GM13976 (cell line): ENCODE results near the gene ALDH1L1.

ENCODE experiments used
- DNase-seq: peaks from one replicate; pipeline ENCODE4 v3.0.0; 2012; ENCODE audit warnings: low spot score
- CTCF ChIP-seq: IDR thresholded peaks from 2 replicates; pipeline ENCODE4 v1.5.1; 2012; ENCODE audit warnings: borderline replicate concordance, mild to moderate bottlenecking; ENCODE audit not compliant: insufficient read depth; ENCODE audit errors: extremely low read depth, missing control alignments, control extremely low read depth
- in situ Hi-C: fragments of 300-500 bp; cut with MboI; formaldehyde crosslinking; loops from one replicate; pipeline ENCODE4 v1.12.0; 2022; ENCODE audit warnings: low sequenced_read_pairs, mixed read lengths, inconsistent platforms; ENCODE audit not compliant: unreplicated experiment

ALDH1L1 gene

GRCh38 chr3:126166009-126166408, 14.4 kb downstream of the ALDH1L1 start:
- DNase-seq: no peak
- in situ Hi-C loops: no loop called here
- TF ChIP-seq CTCF: no peak

- in situ Hi-C loops: no loop called here
- no peak for TF ChIP-seq CTCF
- DNase-seq: no peak
These were observed 19.1 kb downstream of the ALDH1L1 start for GRCh38 chr3:126161309-126161708.

- in situ Hi-C loops: no loop called here
- no peak for TF ChIP-seq CTCF
- DNase-seq: no peak
These were observed 19.9 kb downstream of the ALDH1L1 start for GRCh38 chr3:126160243-126161210.

GRCh38 chr3:126159476-126159875, 20.9 kb downstream of the ALDH1L1 start:
- in situ Hi-C loops: no loop called here
- no peak for TF ChIP-seq CTCF
- no peak for DNase-seq

- no peak for DNase-seq
- in situ Hi-C loops: no loop called here
- no peak for TF ChIP-seq CTCF
These were observed 21.4 kb downstream of the ALDH1L1 start for GRCh38 chr3:126158912-126159454.

GRCh38 chr3:126158016-126158911, 22.1 kb downstream of the ALDH1L1 start:
- no peak for TF ChIP-seq CTCF
- DNase-seq: no peak
- in situ Hi-C loops: no loop called here
